HepG2 (cell line): ENCODE measurements around the gene FGD4. TPM values are rescaled to one million over a fixed set of nuclear protein-coding genes. Genes with fewer than 3 reads are reported as not detected.

ENCODE experiments used
- CBX2 ChIP-seq, 2 experiments: fragments of 200-600 bp in 1 of 2; sonication (generic); formaldehyde crosslinking in 1 of 2; IDR thresholded peaks; 2 replicates each; pipeline versions ENCODE4 v1.7.0 to v1.8.1; 2018 to 2022; ENCODE audit warnings: low read depth in 2 of 2, low read length in 1 of 2, mild to moderate bottlenecking in 1 of 2, missing genetic modification reagents in 1 of 2
- EZH2 ChIP-seq: conservative IDR thresholded peaks from 2 replicates; pipeline ENCODE4 v1.6.1; 2012; ENCODE audit warnings: mild to moderate bottlenecking, low read depth, low read length, moderate library complexity
- FOXA1 ChIP-seq, 2 experiments: fragments of 450-650 bp in 1 of 2; sonication (generic) in 1 of 2; formaldehyde crosslinking in 1 of 2; IDR thresholded peaks; 2 replicates each; pipeline versions ENCODE4 v1.4.0 to v1.6.1; 2016 to 2020; ENCODE audit warnings: missing genetic modification reagents in 1 of 2
- IKZF5 ChIP-seq: IDR thresholded peaks from 2 replicates; pipeline ENCODE4 v1.6.1; 2018; ENCODE audit warnings: missing genetic modification reagents, mild to moderate bottlenecking, missing compliant biosample characterization
- KIAA2018 ChIP-seq: sonication (generic); formaldehyde crosslinking; IDR thresholded peaks from 2 replicates; pipeline ENCODE4 v1.5.0; 2020; ENCODE audit warnings: mild to moderate bottlenecking, missing genetic modification reagents, borderline replicate concordance
- LCORL ChIP-seq, 2 experiments: fragments of 450-650 bp in 1 of 2; sonication (generic) in 1 of 2; formaldehyde crosslinking in 1 of 2; IDR thresholded peaks; 2 replicates each; pipeline versions ENCODE4 v1.5.0 to v1.6.1; 2017 to 2020; ENCODE audit warnings: antibody characterized with exemption in 1 of 2, missing genetic modification reagents in 1 of 2
- MAX ChIP-seq: IDR thresholded peaks from 2 replicates; pipeline ENCODE4 v1.6.1; 2012; ENCODE audit warnings: inconsistent platforms
- MTF2 ChIP-seq: sonication (generic); formaldehyde crosslinking; IDR thresholded peaks from 2 replicates; pipeline ENCODE4 v1.5.0; 2020; ENCODE audit warnings: missing genetic modification reagents, borderline replicate concordance
- NFE2L1 ChIP-seq: sonication (generic); formaldehyde crosslinking; IDR thresholded peaks from 2 replicates; pipeline ENCODE4 v1.4.0; 2020; ENCODE audit warnings: missing genetic modification reagents, mild to moderate bottlenecking, borderline replicate concordance
- PAF1 ChIP-seq: IDR thresholded peaks from 2 replicates; pipeline ENCODE4 v1.6.1; 2016; ENCODE audit warnings: missing genetic modification reagents, missing compliant biosample characterization
- PAX8 ChIP-seq: sonication (generic); formaldehyde crosslinking; IDR thresholded peaks from 2 replicates; pipeline ENCODE4 v1.8.0; 2022; ENCODE audit warnings: mild to moderate bottlenecking, missing genetic modification reagents, borderline replicate concordance
- SMC3 ChIP-seq: IDR thresholded peaks from 2 replicates; pipeline ENCODE4 v1.6.1; 2011; ENCODE audit warnings: low read length, improper control_type of control experiment
- TBX2 ChIP-seq: sonication (generic); formaldehyde crosslinking; IDR thresholded peaks from 2 replicates; pipeline ENCODE4 v1.5.0; 2020; ENCODE audit warnings: missing genetic modification reagents, mild to moderate bottlenecking, borderline replicate concordance
- ZNF274 ChIP-seq: sonication (generic); formaldehyde crosslinking; IDR thresholded peaks from 2 replicates; pipeline ENCODE4 v1.5.1; 2020; ENCODE audit warnings: mild to moderate bottlenecking, missing genetic modification reagents
- ZNF331 ChIP-seq: sonication (generic); formaldehyde crosslinking; IDR thresholded peaks from 2 replicates; pipeline ENCODE4 v1.4.0; 2020; ENCODE audit warnings: missing genetic modification reagents
- ZNF674 ChIP-seq: sonication (generic); formaldehyde crosslinking; IDR thresholded peaks from 2 replicates; pipeline ENCODE4 v1.5.0; 2020; ENCODE audit warnings: low read depth, mild to moderate bottlenecking, missing genetic modification reagents
- polyA plus RNA-seq, 8 experiments: library from polyadenylated mRNA; depleted of rRNA in 3 of 8; stranded (reverse) in 7 of 8; unstranded in 1 of 8; fragments of >200 nt; fragmentation: Illumina TruSeq in 4 of 8; extraction: Trizol in 4 of 8; gene quantifications; 2 replicates each; pipeline versions ENCODE4 v1.2.1 to v1.2.3, GENCODE V29; 2011 to 2016; ENCODE audit warnings: low read depth in 4 of 8, missing spikeins in 1 of 8, mixed read lengths in 1 of 8; ENCODE audit not compliant: insufficient read depth in 1 of 8
- total RNA-seq, 5 experiments: library from RNA; depleted of rRNA; stranded (reverse); fragments of >200 nt; fragmentation: Illumina TruSeq; extraction: Trizol; gene quantifications; 2 replicates each; pipeline ENCODE4 v1.2.3, GENCODE V29; 2016; ENCODE audit warnings: low read depth in 1 of 5

FGD4 gene
- total and polyA plus RNA-seq, 2 of the 13 experiments (the other 11 are each of a cell fraction or from before 2014, with no cell fraction given): 4.6 to 6.6 TPM

GRCh38 chr12:32679091-32679919, 279.9 kb downstream of the FGD4 start, which contains the start of gene DNM1L (continued):
- TF ChIP-seq PAF1 (CRISPR knock-in tag): no peak
- TF ChIP-seq MAX: peak; percentile 43
- peak; percentile 72; the same call in 1 of the 2 replicates for TF ChIP-seq PAX8 (CRISPR knock-in tag)
- TF ChIP-seq ZNF674: no peak
- TF ChIP-seq KIAA2018: no peak
- TF ChIP-seq ZNF274 (CRISPR knock-in tag): peak; percentile 88
- TF ChIP-seq SMC3: no peak
- peak; percentile 66 for TF ChIP-seq TBX2
- peak; percentile 78 for TF ChIP-seq IKZF5 (CRISPR knock-in tag)
- 0 out of 2 replicates have a peak, but pooled peaks have one; percentile 14 for TF ChIP-seq LCORL (IDR thresholded peaks at IDR 0.05)
- TF ChIP-seq LCORL (CRISPR knock-in tag; IDR thresholded peaks at IDR 0.05): peak; percentile 84
- TF ChIP-seq CBX2 (IDR thresholded peaks at IDR 0.05; ENCODE audit: low read depth, low read length): no peak
- TF ChIP-seq CBX2 (CRISPR knock-in tag; IDR thresholded peaks at IDR 0.05; ENCODE audit: low read depth): no peak
- no peak for TF ChIP-seq NFE2L1 (CRISPR knock-in tag)
- TF ChIP-seq FOXA1 (IDR thresholded peaks at IDR 0.05): no peak
- no peak for TF ChIP-seq FOXA1 (CRISPR knock-in tag; IDR thresholded peaks at IDR 0.05)
- TF ChIP-seq EZH2: no peak
- peak; percentile 53; the same call in 1 of the 2 replicates for TF ChIP-seq ZNF331 (CRISPR knock-in tag)
- TF ChIP-seq MTF2 (CRISPR knock-in tag): 0 out of 2 replicates have a peak, but pooled peaks have one; percentile 56
